ENCODE data around the gene LMBR1. TPM values are rescaled to one million over a fixed set of nuclear protein-coding genes. Genes with fewer than 3 reads are reported as not detected.
A peak's percentile ranks its signal among the peaks of the same experiment; 100 is the strongest.

The LMBR1 gene
- total and polyA plus RNA-seq, 2 experiments from 2014 or later = 21.8 to 26.7 TPM

DNA sequence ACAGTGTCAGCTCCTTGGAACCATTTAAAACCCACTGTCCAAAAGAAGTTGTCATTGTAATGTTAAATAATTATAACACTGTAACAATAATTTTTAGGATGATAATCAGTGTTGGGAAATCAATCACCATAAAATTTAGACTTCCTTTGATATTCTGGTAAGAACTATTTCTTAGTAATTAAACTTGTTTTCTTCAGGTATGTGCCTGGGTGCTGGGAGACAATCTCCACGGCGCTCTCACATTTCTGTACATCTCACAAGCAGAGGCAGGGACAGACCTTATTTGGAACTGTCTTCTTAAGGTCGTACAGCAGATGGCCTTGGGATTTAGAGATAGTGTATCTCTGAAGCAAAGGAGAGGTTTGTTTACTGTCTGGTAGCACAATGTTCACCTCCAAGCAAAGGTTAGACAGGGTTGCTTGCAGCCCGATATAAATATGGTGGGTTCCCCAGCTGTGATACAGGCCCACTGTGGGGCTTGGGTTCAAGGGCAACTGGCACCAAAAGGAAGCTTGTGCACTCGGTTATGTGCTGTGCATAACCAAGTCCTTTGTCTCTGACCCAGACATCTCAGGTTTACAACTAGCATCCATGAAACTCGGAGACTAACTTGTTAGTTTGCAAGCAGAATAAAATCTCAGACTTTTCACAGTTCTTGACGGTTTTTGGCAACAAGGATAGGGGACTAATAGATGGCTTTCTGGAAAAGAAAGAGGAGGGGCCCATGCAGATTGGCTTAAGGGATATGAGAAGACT lies 126.9 kb downstream of the LMBR1 start:
- Histone ChIP-seq H4K20me1 (ENCODE audit: insufficient read depth) (no peaks in the 10 kb centered on the region), H3K9me3 (ENCODE audit: low read depth) (no peaks in the 10 kb centered on the region), H3K9ac (no peak overlapping the region), H3K4me3 (no peak overlapping the region), H3K79me2 (ENCODE audit: insufficient read depth) (no peaks in the 10 kb centered on the region), H3K9me2 (ENCODE audit: insufficient read depth) (no peaks in the 10 kb centered on the region), H2AFZ (no peak overlapping the region), H3F3A (ENCODE audit: insufficient read depth) (no peaks in the 10 kb centered on the region), H3K27ac (no peak overlapping the region), H3K4me2 (ENCODE audit: unreplicated experiment) (no peak overlapping the region), H3K4me1 (ENCODE audit: insufficient read depth) (no peaks in the 10 kb centered on the region), H3K27me3 (replicated peaks; ENCODE audit: insufficient read depth) (no peaks in the 10 kb centered on the region), H3K36me3 (ENCODE audit: low read depth) (no peaks in the 10 kb centered on the region)
- no peak for DNase-seq
- in situ Hi-C loops (cut with MboI) = no loop called here
- TF ChIP-seq EZH2phosphoT487 (IDR thresholded peaks at IDR 0.05; ENCODE audit: insufficient read depth, low read depth) (no peak), EZH2 (IDR thresholded peaks at IDR 0.05; ENCODE audit: insufficient read depth, poor library complexity, severe bottlenecking) (no peak)
- 82 to 90% methylated on average over 7 of the region's 7 CpGs for WGBS, 2 experiments (ENCODE audit: low coverage in 1 of 2, low lambda C conversion rate in 2 of 2, missing lambda C conversion rate in 2 of 2)

DNA sequence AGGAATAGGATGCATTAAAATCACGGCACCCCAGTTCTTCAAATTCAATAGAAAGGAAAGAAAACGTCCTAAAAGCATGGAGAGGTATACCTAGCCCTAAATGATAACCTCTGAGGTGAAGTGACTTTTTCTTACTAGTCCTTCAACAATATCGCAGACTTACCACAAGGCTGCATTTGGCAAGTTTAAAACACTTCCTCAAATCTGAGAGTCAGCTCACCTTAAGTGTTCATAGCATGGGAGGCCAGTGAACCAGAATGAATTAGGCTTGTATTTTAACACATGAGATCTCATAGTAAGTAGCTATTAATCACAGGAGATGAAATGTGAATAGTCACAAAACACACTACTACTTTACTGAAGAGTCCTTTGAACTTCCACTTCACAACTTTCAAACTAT lies 128.2 kb downstream of the LMBR1 start:
- H3K9me3 ChIP-seq (ENCODE audit: low read depth) = no peaks in the 10 kb centered on the region
- no peaks in the 10 kb centered on the region for H3K27me3 ChIP-seq (replicated peaks; ENCODE audit: insufficient read depth)
- H2AFZ ChIP-seq = no peak overlapping the region
- in situ Hi-C loops (cut with MboI) = no loop called here
- no peaks in the 10 kb centered on the region for H3K4me1 ChIP-seq (ENCODE audit: insufficient read depth)
- H3K36me3 ChIP-seq (ENCODE audit: low read depth) = no peaks in the 10 kb centered on the region
- no peak overlapping the region for H3K9ac ChIP-seq
- H3K4me3 ChIP-seq = no peak overlapping the region
- WGBS, 2 experiments (ENCODE audit: low coverage in 1 of 2, low lambda C conversion rate in 2 of 2, missing lambda C conversion rate in 2 of 2) = 93 to 96% methylated on average over 3 of the region's 3 CpGs
- no peak for DNase-seq
- no peaks in the 10 kb centered on the region for H3K9me2 ChIP-seq (ENCODE audit: insufficient read depth)
- no peaks in the 10 kb centered on the region for H4K20me1 ChIP-seq (ENCODE audit: insufficient read depth)
- no peaks in the 10 kb centered on the region for H3F3A ChIP-seq (ENCODE audit: insufficient read depth)
- no peak for TF ChIP-seq EZH2phosphoT487 (IDR thresholded peaks at IDR 0.05; ENCODE audit: insufficient read depth, low read depth)
- TF ChIP-seq EZH2 (IDR thresholded peaks at IDR 0.05; ENCODE audit: insufficient read depth, poor library complexity, severe bottlenecking) = no peak
- H3K4me2 ChIP-seq (ENCODE audit: unreplicated experiment) = no peak overlapping the region
- H3K79me2 ChIP-seq (ENCODE audit: insufficient read depth) = no peaks in the 10 kb centered on the region
- H3K27ac ChIP-seq = no peak overlapping the region

DNA sequence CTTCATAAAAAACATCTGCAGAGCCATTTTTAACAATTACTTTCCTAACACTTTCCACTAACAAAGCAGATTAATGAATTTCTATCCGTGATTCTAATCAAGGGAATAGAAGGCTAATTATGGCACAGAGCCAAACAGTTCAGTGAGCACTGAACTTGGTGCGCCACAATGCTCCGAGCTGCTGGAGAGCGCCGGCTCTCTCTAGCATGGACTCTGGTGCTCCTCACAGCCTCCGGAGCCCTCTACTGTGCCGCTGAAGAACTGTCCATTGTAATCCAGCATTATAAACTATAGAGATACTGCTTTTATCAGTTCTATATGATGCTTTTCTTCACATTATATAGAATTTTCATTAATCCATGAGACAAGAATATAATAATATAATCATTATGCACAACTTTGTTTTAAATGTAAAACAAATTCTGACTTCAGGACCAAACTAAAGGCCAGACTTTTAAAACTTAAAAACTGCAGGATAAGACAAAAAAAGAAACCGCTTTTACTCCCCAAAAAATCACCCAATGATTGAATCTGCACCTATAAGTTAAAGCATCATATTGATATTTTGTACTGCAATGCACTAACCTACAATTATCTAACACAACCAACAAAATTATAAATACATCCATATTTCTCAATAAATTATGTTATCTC lies 128.8 kb downstream of the LMBR1 start:
- Histone ChIP-seq H3K27ac (no peak overlapping the region), H3K9ac (no peak overlapping the region), H3K4me3 (no peak overlapping the region), H3K27me3 (replicated peaks; ENCODE audit: insufficient read depth) (no peaks in the 10 kb centered on the region), H4K20me1 (ENCODE audit: insufficient read depth) (no peaks in the 10 kb centered on the region), H3F3A (ENCODE audit: insufficient read depth) (no peaks in the 10 kb centered on the region), H3K79me2 (ENCODE audit: insufficient read depth) (no peaks in the 10 kb centered on the region), H2AFZ (no peak overlapping the region), H3K9me2 (ENCODE audit: insufficient read depth) (no peaks in the 10 kb centered on the region), H3K36me3 (ENCODE audit: low read depth) (no peaks in the 10 kb centered on the region), H3K9me3 (ENCODE audit: low read depth) (no peaks in the 10 kb centered on the region), H3K4me1 (ENCODE audit: insufficient read depth) (no peaks in the 10 kb centered on the region), H3K4me2 (ENCODE audit: unreplicated experiment) (no peak overlapping the region)
- DNase-seq = peak; percentile 87
- TF ChIP-seq EZH2 (IDR thresholded peaks at IDR 0.05; ENCODE audit: insufficient read depth, poor library complexity, severe bottlenecking) (no peak), EZH2phosphoT487 (IDR thresholded peaks at IDR 0.05; ENCODE audit: insufficient read depth, low read depth) (no peak)
- in situ Hi-C loops (cut with MboI) = no loop called here
- WGBS, 2 experiments (ENCODE audit: low coverage in 1 of 2, low lambda C conversion rate in 2 of 2, missing lambda C conversion rate in 2 of 2) = 13 to 15% methylated on average over 8 of the region's 8 CpGs

DNA sequence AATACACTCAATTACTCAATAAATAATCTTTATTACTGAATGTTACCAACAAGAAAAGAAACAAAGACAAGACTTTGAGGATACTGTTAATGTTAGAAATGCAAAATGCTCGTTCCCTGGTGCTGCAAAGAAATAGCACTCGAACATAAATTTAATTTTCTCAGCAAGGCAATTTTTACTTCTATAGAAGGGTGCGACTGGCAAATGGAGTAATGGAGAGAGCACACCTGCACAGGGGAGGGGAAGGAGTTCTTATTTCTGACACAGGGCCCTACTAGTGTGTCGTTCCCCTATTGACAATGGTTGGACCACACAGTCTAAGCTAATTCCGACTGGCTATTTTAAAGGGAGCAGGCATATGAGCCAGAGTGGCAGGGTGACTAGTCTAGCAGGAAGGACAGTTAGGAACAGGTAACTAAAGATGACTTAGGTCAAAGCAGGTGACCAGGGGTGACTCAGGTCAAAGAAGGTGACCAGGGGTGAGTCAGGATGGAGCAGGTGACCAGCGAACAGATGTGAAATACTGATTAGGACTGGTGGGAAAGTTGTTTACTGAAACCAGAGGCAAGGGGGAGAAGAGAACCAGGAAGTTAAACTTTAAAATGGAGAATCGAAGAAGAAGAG lies 133.3 kb downstream of the LMBR1 start:
- no peak for DNase-seq
- H3K27me3 ChIP-seq (replicated peaks; ENCODE audit: insufficient read depth) = no peaks in the 10 kb centered on the region
- H3K4me1 ChIP-seq (ENCODE audit: insufficient read depth) = no peaks in the 10 kb centered on the region
- no peak overlapping the region for H3K9ac ChIP-seq
- H3F3A ChIP-seq (ENCODE audit: insufficient read depth) = no peaks in the 10 kb centered on the region
- no peaks in the 10 kb centered on the region for H3K36me3 ChIP-seq (ENCODE audit: low read depth)
- no peaks in the 10 kb centered on the region for H3K79me2 ChIP-seq (ENCODE audit: insufficient read depth)
- H4K20me1 ChIP-seq (ENCODE audit: insufficient read depth) = no peaks in the 10 kb centered on the region
- 91% methylated on average over 7 of the region's 7 CpGs for WGBS, 2 experiments (ENCODE audit: low coverage in 1 of 2, low lambda C conversion rate in 2 of 2, missing lambda C conversion rate in 2 of 2)
- H2AFZ ChIP-seq = no peak overlapping the region
- no peak overlapping the region for H3K4me2 ChIP-seq (ENCODE audit: unreplicated experiment)
- no peak overlapping the region for H3K27ac ChIP-seq
- in situ Hi-C loops (cut with MboI) = no loop called here
- TF ChIP-seq EZH2 (IDR thresholded peaks at IDR 0.05; ENCODE audit: insufficient read depth, poor library complexity, severe bottlenecking) = no peak
- H3K9me2 ChIP-seq (ENCODE audit: insufficient read depth) = no peaks in the 10 kb centered on the region
- no peaks in the 10 kb centered on the region for H3K9me3 ChIP-seq (ENCODE audit: low read depth)
- no peak overlapping the region for H3K4me3 ChIP-seq

Measured in GM23248 (cell line).